HG02623 (cell line): Measurements from ENCODE around the gene PHF13.

Source experiments
- ATAC-seq: cut with Tn5 transposase; IDR thresholded peaks from one replicate; pipeline ENCODE4 v1.9.1; 2021; ENCODE audit warnings: moderate library complexity; ENCODE audit not compliant: unreplicated experiment

Gene PHF13

GRCh38 chr1:6613361-6614018 lies at the start of gene PHF13:
PHF13 (plus strand) TSS chr1:6613731; CDS start chr1:6614067, 336 bp downstream.
- ATAC-seq: peak; percentile 84

DNA sequence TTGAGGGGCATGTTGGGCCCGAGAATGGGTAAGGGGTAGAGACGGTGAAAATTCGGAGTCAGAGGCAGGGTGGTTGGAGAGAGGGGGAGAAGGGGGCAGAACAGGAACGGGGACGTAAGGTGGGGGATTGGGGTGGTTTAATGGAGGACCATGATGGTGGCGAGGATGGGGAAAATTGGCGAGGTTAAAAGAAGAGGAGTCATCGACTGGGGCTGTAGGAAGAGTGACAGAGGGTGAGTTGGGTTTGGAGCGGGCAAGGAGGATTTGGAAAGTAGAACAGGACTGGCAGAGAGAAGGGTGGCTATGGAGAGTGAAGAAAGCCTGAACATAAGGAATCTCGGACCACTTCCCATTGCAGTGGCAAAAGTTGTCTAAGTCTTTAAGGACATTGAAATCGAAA lies 44.5 kb upstream of the PHF13 start:
- ATAC-seq: no peak

GRCh38 chr1:6570100-6570499 lies 43.4 kb upstream of the PHF13 start:
- no peak for ATAC-seq

- ATAC-seq: no peak
These were observed 42.5 kb upstream of the PHF13 start for GRCh38 chr1:6570987-6571386.

DNA sequence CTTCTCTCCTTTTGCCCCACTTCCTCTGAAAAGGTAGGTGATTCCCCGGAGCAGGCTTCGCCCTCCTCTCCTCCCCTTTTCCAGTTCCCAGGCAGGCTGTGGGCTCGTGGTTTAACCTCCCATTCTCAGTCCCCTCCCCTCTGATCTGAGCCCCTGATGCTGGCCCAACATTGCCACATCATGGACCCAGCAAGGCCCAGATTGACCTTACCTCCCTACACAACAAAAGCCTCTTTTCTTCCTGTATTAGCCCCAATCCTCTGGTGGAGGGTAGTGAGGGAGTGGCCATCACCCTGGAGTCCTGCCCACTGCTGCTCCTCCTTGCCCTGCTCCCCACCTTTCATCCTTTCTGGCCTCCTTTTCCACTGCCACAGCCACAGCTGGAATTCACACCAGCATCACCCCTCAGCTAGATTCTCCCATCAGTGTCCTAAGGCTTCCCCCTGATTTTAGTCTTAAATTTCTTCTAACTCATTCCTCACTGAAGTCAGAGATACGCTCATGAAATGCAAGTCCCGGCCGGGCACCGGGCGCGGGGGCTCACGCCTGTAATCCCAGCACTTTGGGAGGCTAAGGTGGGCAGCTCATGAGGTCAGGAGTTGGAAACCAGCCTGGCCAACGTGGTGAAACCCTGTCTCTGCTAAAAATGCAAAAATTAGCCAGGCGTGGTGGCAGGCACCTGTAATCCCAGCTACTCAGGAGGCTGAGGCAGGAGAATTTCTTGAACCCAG lies 40.7 kb upstream of the PHF13 start:
- no peak for ATAC-seq

DNA sequence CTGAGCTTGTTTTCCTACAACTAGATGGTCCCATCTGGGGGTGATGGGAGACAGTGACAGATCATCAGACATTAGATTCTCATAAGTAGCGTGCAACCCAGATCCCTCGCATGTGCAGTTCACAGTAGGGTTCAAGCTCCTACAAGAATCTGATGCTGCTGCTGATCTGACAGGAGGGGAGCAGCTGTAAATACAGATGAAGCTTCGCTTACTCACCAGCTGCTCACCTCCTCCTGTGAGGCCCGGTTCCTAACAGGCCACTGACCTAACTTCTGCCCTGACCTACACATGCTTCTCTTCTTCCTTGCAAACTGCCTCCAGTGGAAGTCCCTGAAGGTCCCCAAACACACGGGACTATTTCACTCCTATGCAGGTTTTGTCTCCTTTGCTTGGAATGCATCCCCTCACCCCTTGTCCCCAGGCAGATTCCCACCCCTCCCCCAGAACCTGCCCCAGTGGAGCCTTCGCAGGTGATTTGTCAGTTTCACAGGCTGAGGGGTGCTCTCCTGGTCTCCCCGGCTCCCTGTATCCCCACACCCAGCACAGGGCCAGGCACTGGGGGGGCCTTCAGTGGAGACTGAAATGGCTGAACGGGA lies 39.4 kb upstream of the PHF13 start:
- ATAC-seq: no peak

- ATAC-seq: no peak
These were observed 38.7 kb upstream of the PHF13 start for GRCh38 chr1:6574818-6575217.

DNA sequence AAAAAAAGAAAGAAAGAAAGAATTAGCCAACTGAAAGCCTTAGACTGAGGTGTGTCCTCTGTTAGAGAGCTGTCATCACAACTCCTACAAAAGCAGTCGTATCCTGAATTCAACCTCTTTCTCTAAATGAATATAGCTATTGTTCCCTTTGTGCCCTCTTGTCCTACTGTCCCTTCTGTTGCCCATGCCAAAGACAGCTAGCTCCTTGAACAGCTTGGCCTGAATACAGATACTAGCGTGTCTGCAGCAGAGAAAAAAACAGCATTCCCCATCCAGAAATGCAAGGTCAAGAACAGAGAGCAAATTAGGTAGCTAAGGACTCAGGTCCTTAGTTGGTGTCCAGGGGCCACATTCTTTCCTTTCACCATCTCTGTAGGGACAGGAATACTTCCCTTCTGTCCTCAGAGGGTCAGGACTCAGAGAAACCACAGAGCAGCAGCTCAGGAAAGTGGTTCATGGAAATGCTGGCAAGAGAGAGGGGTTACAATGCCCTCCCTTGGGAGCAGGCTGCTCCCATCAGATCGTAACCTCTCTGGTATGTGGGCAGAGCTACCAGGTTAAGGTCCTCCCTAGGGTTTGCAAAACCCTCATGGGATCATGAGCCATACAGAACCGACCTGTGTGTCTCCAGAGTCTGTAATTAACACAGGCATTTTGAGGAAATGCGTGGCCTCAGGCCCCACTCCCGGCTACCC lies 35.6 kb upstream of the PHF13 start:
- ATAC-seq: no peak

GRCh38 chr1:6578624-6579373 lies 34.7 kb upstream of the PHF13 start:
- no peak for ATAC-seq

DNA sequence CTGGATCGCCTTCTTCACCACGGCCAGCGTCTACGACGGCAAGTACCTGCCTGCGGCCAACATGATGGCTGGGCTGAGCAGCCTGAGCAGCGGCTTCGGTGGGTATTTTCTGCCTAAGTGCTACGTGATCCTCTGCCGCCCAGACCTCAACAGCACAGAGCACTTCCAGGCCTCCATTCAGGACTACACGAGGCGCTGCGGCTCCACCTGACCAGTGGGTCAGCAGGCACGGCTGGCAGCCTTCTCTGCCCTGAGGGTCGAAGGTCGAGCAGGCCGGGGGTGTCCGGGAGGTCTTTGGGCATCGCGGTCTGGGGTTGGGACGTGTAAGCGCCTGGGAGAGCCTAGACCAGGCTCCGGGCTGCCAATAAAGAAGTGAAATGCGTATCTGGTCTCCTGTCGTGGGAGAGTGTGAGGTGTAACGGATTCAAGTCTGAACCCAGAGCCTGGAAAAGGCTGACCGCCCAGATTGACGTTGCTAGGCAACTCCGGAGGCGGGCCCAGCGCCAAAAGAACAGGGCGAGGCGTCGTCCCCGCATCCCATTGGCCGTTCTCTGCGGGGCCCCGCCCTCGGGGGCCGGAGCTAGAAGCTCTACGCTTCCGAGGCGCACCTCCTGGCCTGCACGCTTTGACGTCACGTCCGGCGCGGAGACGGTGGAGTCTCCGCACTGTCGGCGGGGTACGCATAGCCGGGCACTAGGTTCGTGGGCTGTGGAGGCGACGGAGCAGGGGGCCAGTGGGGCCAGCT lies 34.0 kb upstream of the PHF13 start, which contains the start of gene ZBTB48:
Gene ZBTB48 (plus strand): TSS at position 621 of the 745 bp plus-strand sequence. CDS start 616 bp downstream, outside the sequence.
- peak; percentile 94 for ATAC-seq

DNA sequence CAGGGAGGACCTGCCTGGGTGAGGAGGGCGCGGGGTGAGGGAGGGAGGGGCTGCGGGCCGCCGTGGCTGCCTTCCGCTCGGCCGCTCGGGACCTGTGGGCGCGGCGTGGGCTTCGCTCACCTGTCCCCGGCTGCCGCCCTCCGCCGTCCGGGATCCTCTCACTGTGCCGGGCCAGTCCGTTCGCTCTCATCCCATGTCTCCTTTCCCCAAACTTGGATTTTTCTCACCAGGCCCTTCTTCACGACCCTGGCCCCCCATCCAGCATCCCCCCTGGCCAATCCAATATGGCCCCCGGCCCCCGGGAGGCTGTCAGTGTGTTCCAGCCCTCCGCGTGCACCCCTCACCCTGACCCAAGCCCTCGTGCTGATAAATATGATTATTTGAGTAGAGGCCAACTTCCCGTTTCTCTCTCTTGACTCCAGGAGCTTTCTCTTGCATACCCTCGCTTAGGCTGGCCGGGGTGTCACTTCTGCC lies 33.4 kb upstream of the PHF13 start:
- no peak for ATAC-seq

DNA sequence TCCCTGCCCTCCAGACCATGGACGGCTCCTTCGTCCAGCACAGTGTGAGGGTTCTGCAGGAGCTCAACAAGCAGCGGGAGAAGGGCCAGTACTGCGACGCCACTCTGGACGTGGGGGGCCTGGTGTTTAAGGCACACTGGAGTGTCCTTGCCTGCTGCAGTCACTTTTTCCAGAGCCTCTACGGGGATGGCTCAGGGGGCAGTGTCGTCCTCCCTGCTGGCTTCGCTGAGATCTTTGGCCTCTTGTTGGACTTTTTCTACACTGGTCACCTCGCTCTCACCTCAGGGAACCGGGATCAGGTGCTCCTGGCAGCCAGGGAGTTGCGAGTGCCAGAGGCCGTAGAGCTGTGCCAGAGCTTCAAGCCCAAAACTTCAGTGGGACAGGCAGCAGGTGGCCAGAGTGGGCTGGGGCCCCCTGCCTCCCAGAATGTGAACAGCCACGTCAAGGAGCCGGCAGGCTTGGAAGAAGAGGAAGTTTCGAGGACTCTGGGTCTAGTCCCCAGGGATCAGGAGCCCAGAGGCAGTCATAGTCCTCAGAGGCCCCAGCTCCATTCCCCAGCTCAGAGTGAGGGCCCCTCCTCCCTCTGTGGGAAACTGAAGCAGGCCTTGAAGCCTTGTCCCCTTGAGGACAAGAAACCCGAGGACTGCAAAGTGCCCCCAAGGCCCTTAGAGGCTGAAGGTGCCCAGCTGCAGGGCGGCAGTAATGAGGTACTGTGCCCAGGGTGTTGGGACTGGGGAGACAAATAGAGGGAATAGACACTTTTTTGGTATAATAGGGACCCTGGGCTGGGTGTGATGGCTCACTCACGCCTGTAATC lies 32.7 kb upstream of the PHF13 start:
- no peak for ATAC-seq

DNA sequence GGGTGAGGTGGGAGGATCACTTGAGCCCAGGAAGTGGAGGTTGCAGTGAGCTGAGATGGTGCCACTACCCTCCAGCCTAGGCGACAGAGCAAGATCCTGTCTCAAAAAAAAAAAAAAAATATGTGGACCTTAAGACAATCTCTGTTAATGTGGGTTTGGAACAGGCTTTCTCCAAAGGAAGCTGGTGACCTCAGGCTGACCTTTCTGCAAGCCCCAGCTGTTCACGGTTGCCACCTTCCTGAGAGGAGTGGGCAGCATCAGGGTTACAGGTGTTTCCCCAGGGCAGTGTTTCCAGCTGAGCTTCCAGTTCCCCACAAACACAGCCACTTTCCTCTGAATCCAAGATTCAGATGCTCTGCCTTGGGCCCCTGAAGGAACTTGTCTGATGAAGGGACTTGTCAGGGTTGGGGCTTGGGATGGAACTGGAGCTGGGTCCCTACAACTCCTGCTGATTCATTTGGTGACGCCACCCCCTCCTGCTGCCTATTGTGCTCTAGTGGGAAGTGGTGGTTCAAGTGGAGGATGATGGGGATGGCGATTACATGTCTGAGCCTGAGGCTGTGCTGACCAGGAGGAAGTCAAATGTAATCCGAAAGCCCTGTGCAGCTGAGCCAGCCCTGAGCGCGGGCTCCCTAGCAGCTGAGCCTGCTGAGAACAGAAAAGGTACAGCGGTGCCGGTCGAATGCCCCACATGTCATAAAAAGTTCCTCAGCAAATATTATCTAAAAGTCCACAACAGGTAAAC lies 31.8 kb upstream of the PHF13 start:
- no peak for ATAC-seq

DNA sequence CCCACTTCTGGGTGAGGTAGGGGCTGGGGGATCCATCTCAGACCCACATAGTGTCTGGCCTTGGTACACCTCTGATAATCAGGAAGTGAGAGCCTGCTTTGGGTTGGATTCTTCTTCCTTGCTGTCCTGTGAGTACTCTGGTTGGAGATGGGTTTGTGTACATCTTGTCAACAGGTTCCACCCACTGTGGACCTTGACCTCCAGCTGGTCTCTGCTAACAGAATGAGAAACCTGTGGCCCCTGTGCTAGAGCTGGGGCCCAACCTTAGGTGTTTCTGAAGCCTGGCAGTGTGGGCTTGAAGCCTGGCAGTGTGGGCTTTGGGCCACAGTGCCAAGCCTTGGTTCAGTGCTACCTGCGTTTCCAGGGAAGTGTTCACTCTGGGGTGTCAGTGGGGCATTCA lies 31.2 kb upstream of the PHF13 start:
- ATAC-seq: no peak

- ATAC-seq: no peak
These were observed 29.1 kb upstream of the PHF13 start for GRCh38 chr1:6584126-6585080.

GRCh38 chr1:6585081-6585722 lies 28.3 kb upstream of the PHF13 start:
- no peak for ATAC-seq

DNA sequence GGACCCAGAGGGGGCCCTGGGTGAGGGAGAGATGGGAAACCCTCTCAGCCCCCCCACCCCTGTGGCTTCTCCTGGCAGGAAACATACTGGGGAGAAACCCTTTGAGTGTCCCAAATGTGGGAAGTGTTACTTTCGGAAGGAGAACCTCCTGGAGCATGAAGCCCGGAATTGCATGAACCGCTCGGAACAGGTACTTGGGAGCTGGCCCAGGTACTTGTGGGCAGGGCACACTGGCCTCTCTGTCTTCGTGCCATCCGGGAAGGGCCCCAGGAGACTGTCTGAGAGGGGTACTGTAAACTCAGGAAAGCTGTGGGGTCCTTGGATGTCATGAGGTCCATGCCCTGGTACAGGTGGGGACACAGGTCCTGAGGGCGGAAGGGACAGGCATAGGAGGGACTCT lies 27.7 kb upstream of the PHF13 start:
- ATAC-seq: no peak
